ENCODE data around the gene SVOP.

- TF ChIP-seq, protein P1, sequence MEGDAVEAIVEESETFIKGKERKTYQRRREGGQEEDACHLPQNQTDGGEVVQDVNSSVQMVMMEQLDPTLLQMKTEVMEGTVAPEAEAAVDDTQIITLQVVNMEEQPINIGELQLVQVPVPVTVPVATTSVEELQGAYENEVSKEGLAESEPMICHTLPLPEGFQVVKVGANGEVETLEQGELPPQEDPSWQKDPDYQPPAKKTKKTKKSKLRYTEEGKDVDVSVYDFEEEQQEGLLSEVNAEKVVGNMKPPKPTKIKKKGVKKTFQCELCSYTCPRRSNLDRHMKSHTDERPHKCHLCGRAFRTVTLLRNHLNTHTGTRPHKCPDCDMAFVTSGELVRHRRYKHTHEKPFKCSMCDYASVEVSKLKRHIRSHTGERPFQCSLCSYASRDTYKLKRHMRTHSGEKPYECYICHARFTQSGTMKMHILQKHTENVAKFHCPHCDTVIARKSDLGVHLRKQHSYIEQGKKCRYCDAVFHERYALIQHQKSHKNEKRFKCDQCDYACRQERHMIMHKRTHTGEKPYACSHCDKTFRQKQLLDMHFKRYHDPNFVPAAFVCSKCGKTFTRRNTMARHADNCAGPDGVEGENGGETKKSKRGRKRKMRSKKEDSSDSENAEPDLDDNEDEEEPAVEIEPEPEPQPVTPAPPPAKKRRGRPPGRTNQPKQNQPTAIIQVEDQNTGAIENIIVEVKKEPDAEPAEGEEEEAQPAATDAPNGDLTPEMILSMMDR (IDR thresholded peaks at IDR 0.05) = no peak
- no peak for TF ChIP-seq ZFX (IDR thresholded peaks at IDR 0.05; ENCODE audit: borderline replicate concordance)
Observed at GRCh38 chr12:108915632-108916133, 105.2 kb downstream of the SVOP start.
